Measurements from ENCODE around the gene KRTAP4-6. TPM values are rescaled to one million over a fixed set of nuclear protein-coding genes. Genes with fewer than 3 reads are reported as not detected.
"Not testable (repeated sequence)": the region's sequence is repeated elsewhere in the genome, so short reads cannot be mapped to it uniquely, and the experiment has no call there.

KRTAP4-6 gene
- total RNA-seq, 1 donor from 2014 or later, result not detected

GRCh38 chr17:41144846-41145245 lies 4.5 kb upstream of the KRTAP4-6 start:
- TF ChIP-seq CTCF (conservative IDR thresholded peaks at IDR 0.05), result no peak
- no peak for DNase-seq (ENCODE audit: low read depth, low spot score)
- Mint-ChIP-seq H3K9me3 (peaks cover 18% of the 10 kb centered on the region), H3K36me3 (ENCODE audit: low read depth) (peaks cover 10% of the 10 kb centered on the region), H3K27ac (ENCODE audit: unreplicated experiment) (no peak overlapping the region), H3K4me3 (no peak overlapping the region), H3K27me3 (ENCODE audit: low read depth) (peaks cover 17% of the 10 kb centered on the region), H3K4me1 (no peaks in the 10 kb centered on the region)

- H3K4me1 Mint-ChIP-seq, result no peaks in the 10 kb centered on the region
- no peak for TF ChIP-seq CTCF (conservative IDR thresholded peaks at IDR 0.05)
- DNase-seq (ENCODE audit: low read depth, low spot score), result no peak
- peaks cover 5% of the 10 kb centered on the region for H3K27me3 Mint-ChIP-seq (ENCODE audit: low read depth)
- peaks cover 16% of the 10 kb centered on the region for H3K36me3 Mint-ChIP-seq (ENCODE audit: low read depth)
- no peak overlapping the region for H3K27ac Mint-ChIP-seq (ENCODE audit: unreplicated experiment)
- H3K9me3 Mint-ChIP-seq, result peaks cover 30% of the 10 kb centered on the region
- H3K4me3 Mint-ChIP-seq, result no peak overlapping the region
Measured at GRCh38 chr17:41141361-41141760, 1.0 kb upstream of the KRTAP4-6 start.

- Mint-ChIP-seq H3K36me3 (ENCODE audit: low read depth) (peaks cover 16% of the 10 kb centered on the region), H3K9me3 (peaks cover 30% of the 10 kb centered on the region)
- H3K27ac Mint-ChIP-seq (ENCODE audit: unreplicated experiment); DNase-seq (ENCODE audit: low read depth, low spot score); H3K4me3 Mint-ChIP-seq; H3K27me3 Mint-ChIP-seq (ENCODE audit: low read depth); H3K4me1 Mint-ChIP-seq: not testable (repeated sequence)
Measured at GRCh38 chr17:41139865-41140264, 479 bp downstream of the KRTAP4-6 start.

GRCh38 chr17:41133880-41134735 lies 6.2 kb downstream of the KRTAP4-6 start:
- Mint-ChIP-seq H3K27ac (ENCODE audit: unreplicated experiment) (no peak overlapping the region), H3K36me3 (ENCODE audit: low read depth) (peaks cover 2% of the 10 kb centered on the region), H3K27me3 (ENCODE audit: low read depth) (peaks cover 20% of the 10 kb centered on the region), H3K9me3 (peaks cover 10% of the 10 kb centered on the region), H3K4me1 (no peaks in the 10 kb centered on the region), H3K4me3 (no peak overlapping the region)
- TF ChIP-seq CTCF (conservative IDR thresholded peaks at IDR 0.05), result no peak
- DNase-seq (ENCODE audit: low read depth, low spot score), result no peak

- Mint-ChIP-seq H3K36me3 (ENCODE audit: low read depth) (no peaks in the 10 kb centered on the region), H3K27me3 (ENCODE audit: low read depth) (peaks cover 28% of the 10 kb centered on the region), H3K9me3 (peaks cover 2% of the 10 kb centered on the region), H3K4me1 (no peaks in the 10 kb centered on the region), H3K4me3 (no peak overlapping the region), H3K27ac (ENCODE audit: unreplicated experiment) (no peak overlapping the region)
- no peak for DNase-seq (ENCODE audit: low read depth, low spot score)
- TF ChIP-seq CTCF (conservative IDR thresholded peaks at IDR 0.05), result no peak
Measured at GRCh38 chr17:41131979-41132378, 8.4 kb downstream of the KRTAP4-6 start.

- H3K4me3 Mint-ChIP-seq, result no peak overlapping the region
- no peaks in the 10 kb centered on the region for H3K4me1 Mint-ChIP-seq
- TF ChIP-seq CTCF (conservative IDR thresholded peaks at IDR 0.05), result no peak
- peaks cover 44% of the 10 kb centered on the region for H3K27me3 Mint-ChIP-seq (ENCODE audit: low read depth)
- no peaks in the 10 kb centered on the region for H3K36me3 Mint-ChIP-seq (ENCODE audit: low read depth)
- H3K27ac Mint-ChIP-seq (ENCODE audit: unreplicated experiment), result no peak overlapping the region
- H3K9me3 Mint-ChIP-seq, result peaks cover 2% of the 10 kb centered on the region
- no peak for DNase-seq (ENCODE audit: low read depth, low spot score)
Measured at GRCh38 chr17:41127371-41127770, 13.0 kb downstream of the KRTAP4-6 start.

Measured in neural crest cell (in vitro differentiated cells).